ENCODE measurements around the gene ESYT1. TPM values are rescaled to one million over a fixed set of nuclear protein-coding genes. Genes with fewer than 3 reads are reported as not detected.

Gene ESYT1
- total RNA-seq, 2 donors from 2014 or later = 97.0 to 118 TPM

DNA sequence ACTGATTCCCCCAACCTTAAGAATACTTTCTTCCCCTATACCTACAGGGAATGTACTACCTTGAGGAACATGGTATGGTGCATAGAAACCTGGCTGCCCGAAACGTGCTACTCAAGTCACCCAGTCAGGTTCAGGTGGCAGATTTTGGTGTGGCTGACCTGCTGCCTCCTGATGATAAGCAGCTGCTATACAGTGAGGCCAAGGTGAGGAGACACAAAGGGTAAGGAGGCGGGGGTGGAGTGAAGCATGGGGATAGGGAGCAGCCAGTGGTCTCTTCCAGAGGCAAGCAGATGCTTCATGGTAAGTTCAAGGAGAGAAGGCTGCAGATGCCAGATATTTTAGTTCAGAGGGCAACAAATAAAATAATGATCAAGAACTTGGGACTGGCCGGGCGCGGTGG is 30.3 kb upstream of the ESYT1 start:
- Histone ChIP-seq H3K4me1 (ENCODE audit: control insufficient read depth, insufficient read depth, low read length) (no peaks in the 10 kb centered on the region), H3K27me3 (ENCODE audit: control insufficient read depth, insufficient read depth, low read length, poor library complexity, severe bottlenecking) (no peaks in the 10 kb centered on the region), H3K36me3 (ENCODE audit: control insufficient read depth, insufficient read depth, low read length) (peaks cover 27% of the 10 kb centered on the region), H3K27ac (ENCODE audit: low read depth, low read length) (no peak overlapping the region), H3K4me3 (ENCODE audit: low read length) (no peak overlapping the region), H3K9me3 (ENCODE audit: control insufficient read depth, low read length) (no peaks in the 10 kb centered on the region), H3K9ac (ENCODE audit: extremely low read depth, low read length, poor library complexity, severe bottlenecking) (no peak overlapping the region)
- H3K4me3 Mint-ChIP-seq = no peak overlapping the region
- peak overlapping the region; percentile 45 for H3K27ac Mint-ChIP-seq
- peaks cover 79% of the 10 kb centered on the region for H3K36me3 Mint-ChIP-seq (ENCODE audit: low read depth)
- DNase-seq = no peak
- TF ChIP-seq CTCF (conservative IDR thresholded peaks at IDR 0.05) = no peak
- no peaks in the 10 kb centered on the region for H3K4me1 Mint-ChIP-seq
- H3K27me3 Mint-ChIP-seq (ENCODE audit: insufficient read depth) = no peaks in the 10 kb centered on the region
- WGBS, 2 experiments (ENCODE audit: insufficient coverage in 1 of 2, insufficient read length in 1 of 2) = 98 to 100% methylated on average over 3 to 6 of the region's 6 CpGs
- H3K9me3 Mint-ChIP-seq = no peaks in the 10 kb centered on the region

DNA sequence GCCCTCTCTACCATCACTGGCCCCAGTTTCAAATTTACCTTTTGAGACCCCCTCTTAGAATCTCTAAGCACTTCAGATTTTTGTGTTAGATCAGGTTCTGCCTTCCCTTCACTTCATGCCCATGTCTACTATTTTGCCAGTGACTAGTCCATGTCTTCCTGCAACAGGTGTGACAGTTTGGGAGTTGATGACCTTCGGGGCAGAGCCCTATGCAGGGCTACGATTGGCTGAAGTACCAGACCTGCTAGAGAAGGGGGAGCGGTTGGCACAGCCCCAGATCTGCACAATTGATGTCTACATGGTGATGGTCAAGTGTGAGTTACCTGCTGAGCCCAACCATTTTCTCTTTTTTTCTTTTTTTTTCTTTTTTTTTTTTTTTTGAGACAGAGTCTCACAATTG is 29.5 kb upstream of the ESYT1 start:
- H3K4me3 Mint-ChIP-seq = no peak overlapping the region
- no peak for TF ChIP-seq CTCF (conservative IDR thresholded peaks at IDR 0.05)
- H3K9me3 ChIP-seq (ENCODE audit: control insufficient read depth, low read length) = no peaks in the 10 kb centered on the region
- peaks cover 76% of the 10 kb centered on the region for H3K36me3 Mint-ChIP-seq (ENCODE audit: low read depth)
- peaks cover 27% of the 10 kb centered on the region for H3K36me3 ChIP-seq (ENCODE audit: control insufficient read depth, insufficient read depth, low read length)
- H3K4me1 Mint-ChIP-seq = peaks cover 3% of the 10 kb centered on the region
- H3K4me1 ChIP-seq (ENCODE audit: control insufficient read depth, insufficient read depth, low read length) = no peaks in the 10 kb centered on the region
- no peak for DNase-seq
- 92 to 100% methylated on average over 1 to 3 of the region's 3 CpGs for WGBS, 2 experiments (ENCODE audit: insufficient coverage in 1 of 2, insufficient read length in 1 of 2)
- no peak overlapping the region for H3K4me3 ChIP-seq (ENCODE audit: low read length)
- no peaks in the 10 kb centered on the region for H3K27me3 Mint-ChIP-seq (ENCODE audit: insufficient read depth)
- H3K27ac ChIP-seq (ENCODE audit: low read depth, low read length) = no peak overlapping the region
- no peak overlapping the region for H3K9ac ChIP-seq (ENCODE audit: extremely low read depth, low read length, poor library complexity, severe bottlenecking)
- no peaks in the 10 kb centered on the region for H3K9me3 Mint-ChIP-seq
- H3K27me3 ChIP-seq (ENCODE audit: control insufficient read depth, insufficient read depth, low read length, poor library complexity, severe bottlenecking) = no peaks in the 10 kb centered on the region
- H3K27ac Mint-ChIP-seq = no peak overlapping the region

- TF ChIP-seq CTCF (conservative IDR thresholded peaks at IDR 0.05) = no peak
- Histone ChIP-seq H3K36me3 (ENCODE audit: control insufficient read depth, insufficient read depth, low read length) (peaks cover 20% of the 10 kb centered on the region), H3K4me3 (ENCODE audit: low read length) (no peak overlapping the region)
Observed at GRCh38 chr12:56099787-56100186, 28.3 kb upstream of the ESYT1 start.

More at GRCh38 chr12:56099787-56100186, 28.3 kb upstream of the ESYT1 start:
- peaks cover 65% of the 10 kb centered on the region for H3K36me3 Mint-ChIP-seq (ENCODE audit: low read depth)
- Histone ChIP-seq H3K27me3 (ENCODE audit: control insufficient read depth, insufficient read depth, low read length, poor library complexity, severe bottlenecking) (no peaks in the 10 kb centered on the region), H3K4me1 (ENCODE audit: control insufficient read depth, insufficient read depth, low read length) (no peaks in the 10 kb centered on the region), H3K27ac (ENCODE audit: low read depth, low read length) (no peak overlapping the region), H3K9ac (ENCODE audit: extremely low read depth, low read length, poor library complexity, severe bottlenecking) (no peak overlapping the region), H3K9me3 (ENCODE audit: control insufficient read depth, low read length) (no peaks in the 10 kb centered on the region)
- no peaks in the 10 kb centered on the region for H3K27me3 Mint-ChIP-seq (ENCODE audit: insufficient read depth)
- H3K27ac Mint-ChIP-seq = no peak overlapping the region
- H3K4me1 Mint-ChIP-seq = peaks cover 7% of the 10 kb centered on the region
- DNase-seq = no peak
- 96 to 100% methylated on average over 3 to 4 of the region's 4 CpGs for WGBS, 2 experiments (ENCODE audit: insufficient coverage in 1 of 2, insufficient read length in 1 of 2)
- no peak overlapping the region for H3K4me3 Mint-ChIP-seq
- H3K9me3 Mint-ChIP-seq = no peaks in the 10 kb centered on the region

Data from endodermal cell (in vitro differentiated cells).